Fibroblast of lung (primary cell): ENCODE data around the gene PLEKHJ1. TPM values are rescaled to one million over a fixed set of nuclear protein-coding genes. Genes with fewer than 3 reads are reported as not detected.

Experiments
- DNase-seq, 2 donors: peaks; one replicate each; pipeline versions ENCODE4 v3.0.0 to v3.0.0-alpha.2; 2010; ENCODE audit warnings: low read depth in 2 of 2
- H2AFZ ChIP-seq: 2 replicates; pipeline ENCODE4 v1.5.1; 2012; ENCODE audit warnings: low read length, control low read depth, inconsistent platforms
- H3K27ac ChIP-seq: 2 replicates; pipeline ENCODE4 v1.5.1; 2011; ENCODE audit warnings: low read length, control low read depth; ENCODE audit not compliant: insufficient read depth
- H3K27me3 ChIP-seq: 2 replicates; pipeline ENCODE4 v1.5.1; 2011; ENCODE audit warnings: mild to moderate bottlenecking, low read length; ENCODE audit not compliant: control insufficient read depth, insufficient read depth
- H3K36me3 ChIP-seq: 2 replicates; pipeline ENCODE4 v1.5.1; 2011; ENCODE audit warnings: low read length; ENCODE audit not compliant: control insufficient read depth, insufficient read depth
- H3K4me1 ChIP-seq: 2 replicates; pipeline ENCODE4 v1.5.1; 2011; ENCODE audit warnings: low read length; ENCODE audit not compliant: control insufficient read depth, insufficient read depth; ENCODE audit errors: extremely low read depth
- H3K4me2 ChIP-seq: 2 replicates; pipeline ENCODE4 v1.5.1; 2011; ENCODE audit warnings: low read length, control low read depth; ENCODE audit not compliant: insufficient read depth; ENCODE audit errors: extremely low read depth
- H3K4me3 ChIP-seq, 4 experiments: fragments of 200-600 bp in 1 of 4; sonication (generic) in 1 of 4; replicated peaks in 1 of 4; 2 replicates each; pipeline ENCODE4 v1.5.1; 2011 to 2016; ENCODE audit warnings: low read length in 4 of 4, low read depth in 3 of 4, mild to moderate bottlenecking in 3 of 4, control low read depth in 2 of 4, inconsistent platforms in 1 of 4, mixed read lengths in 1 of 4; ENCODE audit not compliant: insufficient read depth in 1 of 4; ENCODE audit errors: control extremely low read depth in 1 of 4
- H3K79me2 ChIP-seq: 2 replicates; pipeline ENCODE4 v1.5.1; 2012; ENCODE audit warnings: mild to moderate bottlenecking, low read length, inconsistent platforms; ENCODE audit not compliant: control insufficient read depth, insufficient read depth
- H3K9ac ChIP-seq: 2 replicates; pipeline ENCODE4 v1.5.1; 2011; ENCODE audit warnings: mild to moderate bottlenecking, low read length, control low read depth; ENCODE audit not compliant: insufficient read depth
- H3K9me3 ChIP-seq: 2 replicates; pipeline ENCODE4 v1.5.1; 2012; ENCODE audit warnings: low read depth, low read length; ENCODE audit not compliant: control insufficient read depth, insufficient read depth
- H4K20me1 ChIP-seq: 2 replicates; pipeline ENCODE4 v1.5.1; 2011; ENCODE audit warnings: low read length; ENCODE audit not compliant: control insufficient read depth, insufficient read depth; ENCODE audit errors: extremely low read depth
- CTCF ChIP-seq, 2 donors: IDR thresholded peaks in 1 of 2; conservative IDR thresholded peaks in 1 of 2; 1 replicate in 1 of 2; 2 replicates in 1 of 2; pipeline ENCODE4 v1.5.1; 2011 to 2012; ENCODE audit warnings: low read length in 2 of 2, control low read depth in 1 of 2, inconsistent platforms in 1 of 2, low read depth in 1 of 2, mild to moderate bottlenecking in 1 of 2
- EZH2 ChIP-seq: IDR thresholded peaks from 2 replicates; pipeline ENCODE4 v1.5.1; 2012; ENCODE audit warnings: low read length, control low read depth, mild to moderate bottlenecking; ENCODE audit errors: missing control alignments
- polyA plus RNA-seq, 2 donors: library from polyadenylated mRNA; depleted of rRNA in 1 of 2; stranded (reverse) in 1 of 2; unstranded in 1 of 2; fragments of >200 nt; gene quantifications; 2 replicates each; pipeline ENCODE4 v1.2.1, GENCODE V29; 2011 to 2012; ENCODE audit warnings: missing spikeins in 1 of 2
- total RNA-seq: library from RNA; depleted of rRNA; stranded (reverse); fragments of >200 nt; gene quantifications from 2 replicates; pipeline ENCODE4 v1.2.1, GENCODE V29; 2014

PLEKHJ1 gene
- total and polyA plus RNA-seq, 2 donors (not counting 1 experiment from before 2014, with no cell fraction given): 34.9 to 61.3 TPM

GRCh38 chr19:2278459-2279158 is 42.5 kb upstream of the PLEKHJ1 start:
- H2AFZ ChIP-seq: no peak overlapping the region
- H3K9ac ChIP-seq: no peak overlapping the region
- no peak for TF ChIP-seq EZH2
- TF ChIP-seq CTCF (conservative IDR thresholded peaks at IDR 0.05 in 1 of 2, IDR thresholded peaks at IDR 0.05 in 1 of 2; ENCODE audit: low read depth in 1 of 2, low read length in 2 of 2): no peak
- no peaks in the 10 kb centered on the region for H3K27me3 ChIP-seq
- no peak overlapping the region for H3K4me3 ChIP-seq
- peaks cover 16% of the 10 kb centered on the region for H3K79me2 ChIP-seq
- no peaks in the 10 kb centered on the region for H3K9me3 ChIP-seq
- H4K20me1 ChIP-seq: no peaks in the 10 kb centered on the region
- H3K4me1 ChIP-seq: peaks cover 2% of the 10 kb centered on the region
- DNase-seq: no peak
- H3K4me2 ChIP-seq: no peak overlapping the region
- peaks cover 10% of the 10 kb centered on the region for H3K36me3 ChIP-seq
- no peak overlapping the region for H3K27ac ChIP-seq

GRCh38 chr19:2277138-2277537 is 41.0 kb upstream of the PLEKHJ1 start:
- DNase-seq: no peak
- Histone ChIP-seq H3K9me3 (no peaks in the 10 kb centered on the region), H3K36me3 (peaks cover 16% of the 10 kb centered on the region), H3K9ac (no peak overlapping the region), H3K79me2 (peaks cover 30% of the 10 kb centered on the region), H3K4me1 (peaks cover 9% of the 10 kb centered on the region), H3K27me3 (no peaks in the 10 kb centered on the region), H3K27ac (no peak overlapping the region), H2AFZ (no peak overlapping the region), H3K4me2 (no peak overlapping the region), H4K20me1 (peaks cover 2% of the 10 kb centered on the region), H3K4me3 (no peak overlapping the region)
- TF ChIP-seq CTCF (conservative IDR thresholded peaks at IDR 0.05 in 1 of 2, IDR thresholded peaks at IDR 0.05 in 1 of 2; ENCODE audit: low read depth in 1 of 2, low read length in 2 of 2) (no peak), EZH2 (no peak)

- no peak for TF ChIP-seq EZH2
- no peak for TF ChIP-seq CTCF (conservative IDR thresholded peaks at IDR 0.05 in 1 of 2, IDR thresholded peaks at IDR 0.05 in 1 of 2; ENCODE audit: low read depth in 1 of 2, low read length in 2 of 2)
- Histone ChIP-seq H2AFZ (no peak overlapping the region), H3K4me3 (no peak overlapping the region), H3K36me3 (peaks cover 20% of the 10 kb centered on the region), H3K27me3 (no peaks in the 10 kb centered on the region), H3K4me1 (peaks cover 9% of the 10 kb centered on the region), H3K27ac (no peak overlapping the region), H3K4me2 (no peak overlapping the region), H4K20me1 (peaks cover 4% of the 10 kb centered on the region), H3K9ac (no peak overlapping the region), H3K79me2 (peaks cover 37% of the 10 kb centered on the region), H3K9me3 (no peaks in the 10 kb centered on the region)
- no peak for DNase-seq
These were observed 40.4 kb upstream of the PLEKHJ1 start for GRCh38 chr19:2276429-2276986.
